ENCODE data around the gene ID1. TPM values are rescaled to one million over a fixed set of nuclear protein-coding genes. Genes with fewer than 3 reads are reported as not detected.

ID1 gene
- total and polyA plus RNA-seq, 2 experiments from 2014 or later, result 221 to 479 TPM

- peaks cover 8% of the 10 kb centered on the region; the same call in 1 of the 2 replicates for H3K4me1 ChIP-seq (ENCODE audit: insufficient read depth)
- H3K4me3 Mint-ChIP-seq, result no peak overlapping the region
- H3K4me1 Mint-ChIP-seq, result peaks cover 13% of the 10 kb centered on the region; the same call in 2 of the 3 replicates
- no peaks in the 10 kb centered on the region for H3K9me2 ChIP-seq (ENCODE audit: insufficient read depth)
- H3K27ac Mint-ChIP-seq, result peak overlapping the region; percentile 97
- peaks cover 59% of the 10 kb centered on the region for H3K36me3 ChIP-seq (ENCODE audit: insufficient read depth)
- no peak overlapping the region for H3K4me3 ChIP-seq
- no peaks in the 10 kb centered on the region for H3K27me3 ChIP-seq (ENCODE audit: insufficient read depth)
- DNase-seq (ENCODE audit: low spot score), result peak; percentile 92
- peak overlapping the region; percentile 90 for H3K27ac ChIP-seq (ENCODE audit: low read depth)
- peaks cover 15% of the 10 kb centered on the region; the same call in 1 of the 2 replicates for H4K20me1 ChIP-seq (replicated peaks; ENCODE audit: insufficient read depth)
- no peak overlapping the region for H3K4me2 ChIP-seq
- H3K36me3 Mint-ChIP-seq (ENCODE audit: low read depth), result peaks cover 79% of the 10 kb centered on the region
- no peak overlapping the region for H2AFZ ChIP-seq
- peaks cover 70% of the 10 kb centered on the region for H3F3A ChIP-seq (replicated peaks; ENCODE audit: low read depth)
- ATAC-seq, result peak; percentile 52
- peaks cover 44% of the 10 kb centered on the region for H3K27me3 Mint-ChIP-seq (ENCODE audit: insufficient read depth, low read depth, poor library complexity)
- no peaks in the 10 kb centered on the region for H3K79me2 ChIP-seq (replicated peaks; ENCODE audit: insufficient read depth)
- H3K9me3 Mint-ChIP-seq, result no peaks in the 10 kb centered on the region; the same call in 2 of the 3 replicates
- no peak for TF ChIP-seq EZH2phosphoT487 (IDR thresholded peaks at IDR 0.05; ENCODE audit: unreplicated experiment)
- peak; percentile 68; the same call in 1 of the 2 replicates for TF ChIP-seq CREB1 (CRISPR knock-in tag; IDR thresholded peaks at IDR 0.05; ENCODE audit: low read depth)
- TF ChIP-seq REST (IDR thresholded peaks at IDR 0.05; ENCODE audit: unreplicated experiment), result no peak
- TF ChIP-seq STAT1 (IDR thresholded peaks at IDR 0.05; ENCODE audit: unreplicated experiment), result no peak
- TF ChIP-seq ZNF331 (CRISPR knock-in tag; IDR thresholded peaks at IDR 0.05; ENCODE audit: low read depth), result no peak
- no peak for TF ChIP-seq ZNF114 (CRISPR knock-in tag; IDR thresholded peaks at IDR 0.05)
- no peak for TF ChIP-seq NANOG (IDR thresholded peaks at IDR 0.05; ENCODE audit: borderline replicate concordance)
- no peak for TF ChIP-seq POLR2AphosphoS5 (IDR thresholded peaks at IDR 0.05; ENCODE audit: low read depth)
- no peak for TF ChIP-seq JUNB (IDR thresholded peaks at IDR 0.05; ENCODE audit: unreplicated experiment)
- TF ChIP-seq EZH2 (IDR thresholded peaks at IDR 0.05; ENCODE audit: low read depth, unreplicated experiment), result no peak
- TF ChIP-seq ZNF462 (CRISPR knock-in tag; IDR thresholded peaks at IDR 0.05), result 0 out of 2 replicates have a peak, but pooled peaks have one; percentile 17
- peak; percentile 96 to 100 for TF ChIP-seq CTCF (conservative IDR thresholded peaks at IDR 0.05; ENCODE audit: low read depth in 2 of 2)
- no peak for TF ChIP-seq ETS1 (IDR thresholded peaks at IDR 0.05)
Measured at GRCh38 chr20:31560094-31560745, 44.9 kb upstream of the ID1 start.
